ENCODE measurements around the gene SLC10A4. TPM values are rescaled to one million over a fixed set of nuclear protein-coding genes. Genes with fewer than 3 reads are reported as not detected.

SLC10A4 gene
- total and polyA plus RNA-seq, 2 of the 8 experiments (the other 6 are each of a cell fraction or from before 2014, with no cell fraction given): 4.5 to 5.6 TPM

GRCh38 chr4:48445704-48446103 lies 37.4 kb upstream of the SLC10A4 start:
- H3K27ac ChIP-seq (ENCODE audit: low read depth, low read length): no peak overlapping the region
- no peak overlapping the region for H3K23ac ChIP-seq (ENCODE audit: insufficient read length)
- H3K4me3 ChIP-seq (ENCODE audit: extremely low read depth in 1 of 4, insufficient read depth in 2 of 4, low read depth in 3 of 4, low read length in 4 of 4): no peak overlapping the region
- H3K79me1 ChIP-seq (ENCODE audit: low read depth, low read length): no peaks in the 10 kb centered on the region
- no peaks in the 10 kb centered on the region for H4K20me1 ChIP-seq (replicated peaks in 1 of 2; ENCODE audit: control insufficient read depth in 1 of 2, insufficient read depth in 2 of 2, low read length in 2 of 2)
- no peaks in the 10 kb centered on the region for H3K9me3 ChIP-seq (ENCODE audit: insufficient read depth in 2 of 2, low read depth in 1 of 2, low read length in 1 of 2)
- no peaks in the 10 kb centered on the region for H3K4me1 ChIP-seq (replicated peaks in 1 of 4; ENCODE audit: control insufficient read depth in 3 of 4, insufficient read depth in 4 of 4, low read length in 3 of 4)
- H3K18ac ChIP-seq (ENCODE audit: extremely low read depth, low read length): no peak overlapping the region
- no peak overlapping the region for H2BK20ac ChIP-seq (ENCODE audit: low read length)
- TF ChIP-seq KDM4A (IDR thresholded peaks at IDR 0.05; ENCODE audit: low read depth, low read length, severe bottlenecking) (no peak), RAD21 (IDR thresholded peaks at IDR 0.05 in 1 of 2, conservative IDR thresholded peaks at IDR 0.05 in 1 of 2; ENCODE audit: low read depth in 2 of 2, low read length in 2 of 2) (peak in 1 of 2 experiments; percentile 40; a peak in 3 of 4 replicates)
- no peak overlapping the region for H4K91ac ChIP-seq (replicated peaks; ENCODE audit: insufficient read length, low read length)
- H4K5ac ChIP-seq (ENCODE audit: insufficient read length, low read depth, low read length): no peak overlapping the region
- no peak overlapping the region for H3K4me2 ChIP-seq (ENCODE audit: insufficient read depth in 1 of 2, low read depth in 2 of 2, low read length in 2 of 2)
- H2BK15ac ChIP-seq (ENCODE audit: low read length): no peak overlapping the region
- H3K27me3 ChIP-seq (replicated peaks in 1 of 4; ENCODE audit: control insufficient read depth in 3 of 4, extremely low read depth in 1 of 4, insufficient read depth in 3 of 4, low read length in 3 of 4): no peaks in the 10 kb centered on the region
- no peak for FAIRE-seq
- no peak overlapping the region for H2BK12ac ChIP-seq (ENCODE audit: low read depth, low read length)
- H3K4ac ChIP-seq (replicated peaks; ENCODE audit: insufficient read length, low read depth, low read length): no peak overlapping the region
- 44% methylated on average over 3 of the region's 3 CpGs; no CpG with 5 or more reads in 1 of the 2 experiments for WGBS, 2 experiments (ENCODE audit: extremely low coverage in 1 of 2, insufficient coverage in 1 of 2, insufficient read length in 1 of 2, insufficient replicate concordance in 2 of 2, low coverage in 1 of 2, low lambda C conversion rate in 2 of 2, missing lambda C conversion rate in 1 of 2)
- H4K8ac ChIP-seq (ENCODE audit: extremely low read depth, insufficient read depth, low read length): no peak overlapping the region
- H3K23me2 ChIP-seq (ENCODE audit: low read depth, low read length): no peaks in the 10 kb centered on the region
- DNase-seq (ENCODE audit: low read depth in 1 of 2, low spot score in 2 of 2): no peak
- no peak overlapping the region for H3K56ac ChIP-seq (replicated peaks; ENCODE audit: insufficient read length, low read depth, low read length)
- no peak overlapping the region for H2AFZ ChIP-seq (ENCODE audit: low read length)
- no peaks in the 10 kb centered on the region for H3K36me3 ChIP-seq (ENCODE audit: control insufficient read depth in 2 of 4, insufficient read depth in 4 of 4, low read length in 3 of 4)
- no peaks in the 10 kb centered on the region for H3K79me2 ChIP-seq (ENCODE audit: control insufficient read depth in 1 of 2, insufficient read depth in 2 of 2, low read length in 2 of 2)
- no peak overlapping the region for H2BK5ac ChIP-seq (ENCODE audit: low read depth, low read length)
- ChIA-PET POLR2A (ENCODE audit: partially characterized antibody) (no interaction called here), CTCF (ENCODE audit: partially characterized antibody) (interaction anchor here (0.7 to 2.8 kb wide), 14 partner anchors 9 to 131 kb away, joined by 3 to 9 read pairs (median 3); no protein-coding TSS in a partner anchor)
- H3K14ac ChIP-seq (ENCODE audit: insufficient read length): no peak overlapping the region
- H2BK120ac ChIP-seq (replicated peaks; ENCODE audit: low read depth, low read length): no peak overlapping the region
- no peak overlapping the region for H2AK5ac ChIP-seq (ENCODE audit: low read depth, low read length)
- H3K9ac ChIP-seq (replicated peaks in 1 of 4; ENCODE audit: extremely low read depth in 1 of 4, low read depth in 3 of 4, low read length in 3 of 4): no peak overlapping the region
